Measurements from ENCODE around the gene HBE1.

Gene HBE1

DNA sequence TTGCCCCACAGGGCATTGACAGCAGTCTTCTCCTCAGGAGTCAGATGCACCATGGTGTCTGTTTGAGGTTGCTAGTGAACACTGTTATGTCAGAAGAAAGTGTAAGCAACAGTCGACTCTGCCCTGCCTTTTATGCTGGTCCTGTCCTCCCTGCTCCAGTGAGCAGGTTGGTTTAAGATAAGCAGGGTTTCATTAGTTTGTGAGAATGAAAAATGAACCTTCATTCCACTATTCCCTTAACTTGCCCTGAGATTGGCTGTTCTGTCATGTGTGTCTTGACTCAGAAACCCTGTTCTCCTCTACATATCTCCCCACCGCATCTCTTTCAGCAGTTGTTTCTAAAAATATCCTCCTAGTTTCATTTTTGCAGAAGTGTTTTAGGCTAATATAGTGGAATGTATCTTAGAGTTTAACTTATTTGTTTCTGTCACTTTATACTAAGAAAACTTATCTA is 35.3 kb downstream of the HBE1 start, which contains the start of gene HBD:
Gene HBD, minus strand, starts transcription at position 103 of the 454 bp plus-strand sequence. Its CDS starts 50 bp downstream, at position 53.
- no peak for DNase-seq (ENCODE audit: low read depth, low spot score)

DNA sequence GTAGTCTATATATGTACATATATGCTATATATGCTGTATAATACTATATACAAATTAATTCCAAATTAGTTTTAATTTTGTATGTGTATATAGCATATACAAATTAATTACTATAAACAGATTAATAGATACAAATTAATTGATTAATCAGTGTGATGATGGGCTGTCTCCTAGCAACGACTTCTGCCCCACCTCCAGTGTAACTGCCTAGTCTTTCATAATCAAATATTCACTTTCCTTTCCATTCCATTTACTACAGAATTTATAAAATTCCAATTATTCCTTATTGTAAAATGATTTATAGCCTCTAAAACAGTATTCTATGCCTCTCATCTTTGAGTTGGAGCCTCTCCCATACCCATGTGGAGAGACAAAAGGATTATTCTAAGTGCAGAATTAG is 36.4 kb downstream of the HBE1 start:
- DNase-seq (ENCODE audit: low read depth, low spot score), result no peak

DNA sequence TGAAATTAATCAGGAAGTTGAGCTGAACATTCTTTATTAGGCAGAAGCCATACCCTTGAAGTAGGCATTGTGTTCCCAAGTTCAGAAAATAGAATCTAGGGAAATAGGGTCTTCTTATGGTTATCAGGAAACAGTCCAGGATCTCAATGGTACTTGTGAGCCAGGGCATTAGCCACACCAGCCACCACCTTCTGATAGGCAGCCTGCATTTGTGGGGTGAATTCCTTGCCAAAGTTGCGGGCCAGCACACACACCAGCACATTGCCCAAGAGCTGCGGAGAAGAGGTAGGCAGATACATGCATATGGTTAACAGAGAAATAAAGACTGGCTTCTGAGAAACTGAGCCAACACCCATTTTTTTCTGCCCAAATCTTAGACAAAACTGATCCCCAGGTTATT is 36.9 kb downstream of the HBE1 start:
- DNase-seq (ENCODE audit: low read depth, low spot score), result no peak

DNA sequence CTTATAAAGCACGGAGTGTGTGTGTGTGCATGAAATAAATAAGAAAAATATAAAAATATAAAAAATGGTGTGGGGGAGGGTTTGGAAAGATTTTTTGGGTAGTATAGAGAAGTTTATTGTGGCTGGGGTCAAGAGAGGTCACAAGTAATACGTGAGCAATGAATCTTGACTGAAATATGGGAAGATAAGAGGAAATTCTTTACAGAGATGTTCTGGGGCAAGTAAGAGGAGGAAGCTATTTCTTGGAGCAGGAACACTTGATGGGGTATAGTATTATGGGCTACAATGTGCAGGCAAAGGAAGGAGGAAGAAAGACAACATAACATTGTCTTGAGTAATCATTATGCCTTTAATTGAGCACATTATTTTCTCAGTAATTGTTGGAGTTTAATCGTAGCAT is 37.6 kb downstream of the HBE1 start:
- no peak for DNase-seq (ENCODE audit: low read depth, low spot score)

DNA sequence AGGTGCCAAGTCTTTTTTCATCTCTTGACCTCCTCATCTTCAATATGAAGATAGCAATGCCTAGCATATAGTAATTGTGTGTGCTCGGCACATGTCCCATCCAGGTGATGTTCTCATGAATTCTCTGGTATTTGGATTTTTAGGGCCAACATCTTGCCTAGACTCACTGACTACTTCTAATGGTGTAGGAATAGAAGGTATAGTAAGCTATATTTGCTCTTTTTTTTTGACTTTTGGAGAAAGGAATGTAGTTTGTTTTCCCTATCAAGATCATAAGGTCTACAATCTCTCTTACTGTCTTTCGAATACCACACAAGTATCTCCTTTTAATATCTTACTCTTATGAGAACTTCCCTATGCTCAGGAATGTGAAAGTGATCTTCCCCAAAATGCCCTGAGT is 38.6 kb downstream of the HBE1 start:
- no peak for DNase-seq (ENCODE audit: low read depth, low spot score)

DNA sequence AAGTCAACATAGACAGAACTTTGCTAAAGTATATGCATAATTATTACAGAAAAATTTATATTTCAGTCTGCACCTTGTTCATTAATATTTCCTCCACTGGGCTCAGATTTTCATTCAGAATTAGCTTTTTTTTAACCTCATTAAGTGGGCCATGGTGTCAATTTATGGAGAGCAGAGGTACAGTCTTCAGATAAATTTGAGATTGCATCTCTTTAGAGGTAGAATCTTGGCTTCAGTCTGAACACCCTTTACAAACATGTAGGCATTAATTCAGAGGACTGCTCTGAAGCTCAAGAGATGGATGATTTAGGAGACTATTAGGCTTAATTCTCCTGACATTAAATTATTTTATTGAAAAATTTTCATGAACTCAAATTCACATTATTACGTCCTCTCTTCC is 39.5 kb downstream of the HBE1 start:
- DNase-seq (ENCODE audit: low read depth, low spot score), result no peak

DNA sequence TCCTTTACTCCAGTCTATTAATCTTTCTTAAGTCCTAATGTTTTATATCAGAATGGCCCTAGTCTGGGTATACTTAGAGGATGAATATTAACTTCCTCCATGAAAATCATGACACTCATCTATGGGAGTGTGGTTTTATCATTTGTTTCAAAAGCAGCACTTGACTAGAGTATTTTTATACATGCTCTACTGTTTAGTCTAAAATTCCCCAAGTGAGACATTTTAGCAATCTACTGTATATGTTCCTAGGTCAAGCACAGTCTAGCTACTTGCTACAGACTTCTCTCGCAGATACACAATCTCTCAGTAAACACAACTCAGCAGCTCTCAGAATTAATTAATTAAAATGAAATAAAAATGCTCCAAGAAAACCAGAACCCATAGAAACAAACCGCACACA is 39.9 kb downstream of the HBE1 start:
- no peak for DNase-seq (ENCODE audit: low read depth, low spot score)

DNA sequence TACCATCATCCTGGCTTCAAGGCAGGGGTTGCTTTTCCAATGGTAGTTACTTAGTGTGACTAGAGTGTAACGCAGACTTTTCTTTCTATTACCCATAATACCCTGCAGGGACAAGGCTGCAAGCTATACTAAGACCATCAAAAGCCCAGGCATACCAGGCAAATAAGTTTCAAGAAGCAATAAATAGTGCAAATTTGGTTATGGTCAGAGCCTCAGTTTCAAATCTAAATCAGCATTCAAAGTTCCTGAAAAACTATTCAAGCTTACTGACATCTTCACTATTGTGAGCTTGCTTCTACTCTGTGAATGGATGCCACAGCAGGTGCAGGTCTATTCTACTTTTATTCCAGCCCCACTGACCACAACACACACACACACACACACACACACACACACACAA is 40.4 kb downstream of the HBE1 start:
- no peak for DNase-seq (ENCODE audit: low read depth, low spot score)

DNA sequence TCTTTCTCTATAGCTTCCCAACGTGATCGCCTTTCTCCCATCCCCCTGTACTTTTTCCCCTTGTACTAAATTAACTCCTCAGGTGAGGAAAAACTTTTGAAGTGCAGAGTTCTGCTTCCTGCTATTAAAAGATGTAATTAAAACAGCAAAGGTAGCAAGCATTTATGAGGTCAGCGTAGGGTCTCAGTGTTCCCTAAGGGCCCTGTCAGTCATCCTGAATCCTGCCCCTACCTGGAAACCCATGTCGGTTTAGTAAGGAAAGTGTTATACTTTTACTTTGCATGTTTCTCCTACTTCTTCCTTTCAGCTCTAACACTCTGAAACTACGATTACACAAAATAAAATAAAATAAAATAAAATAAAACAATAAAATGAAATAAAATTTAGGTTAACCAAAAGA is 41.6 kb downstream of the HBE1 start:
- no peak for DNase-seq (ENCODE audit: low read depth, low spot score)

DNA sequence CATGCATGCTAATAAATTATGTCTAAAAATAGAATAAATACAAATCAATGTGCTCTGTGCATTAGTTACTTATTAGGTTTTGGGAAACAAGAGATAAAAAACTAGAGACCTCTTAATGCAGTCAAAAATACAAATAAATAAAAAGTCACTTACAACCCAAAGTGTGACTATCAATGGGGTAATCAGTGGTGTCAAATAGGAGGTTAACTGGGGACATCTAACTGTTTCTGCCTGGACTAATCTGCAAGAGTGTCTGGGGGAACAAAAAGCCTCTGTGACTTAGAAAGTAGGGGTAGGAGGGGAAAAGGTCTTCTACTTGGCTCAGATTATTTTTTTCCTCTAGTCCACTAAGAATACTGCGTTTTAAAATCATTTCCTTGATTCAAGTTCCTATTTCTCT is 42.1 kb downstream of the HBE1 start:
- no peak for DNase-seq (ENCODE audit: low read depth, low spot score)

DNA sequence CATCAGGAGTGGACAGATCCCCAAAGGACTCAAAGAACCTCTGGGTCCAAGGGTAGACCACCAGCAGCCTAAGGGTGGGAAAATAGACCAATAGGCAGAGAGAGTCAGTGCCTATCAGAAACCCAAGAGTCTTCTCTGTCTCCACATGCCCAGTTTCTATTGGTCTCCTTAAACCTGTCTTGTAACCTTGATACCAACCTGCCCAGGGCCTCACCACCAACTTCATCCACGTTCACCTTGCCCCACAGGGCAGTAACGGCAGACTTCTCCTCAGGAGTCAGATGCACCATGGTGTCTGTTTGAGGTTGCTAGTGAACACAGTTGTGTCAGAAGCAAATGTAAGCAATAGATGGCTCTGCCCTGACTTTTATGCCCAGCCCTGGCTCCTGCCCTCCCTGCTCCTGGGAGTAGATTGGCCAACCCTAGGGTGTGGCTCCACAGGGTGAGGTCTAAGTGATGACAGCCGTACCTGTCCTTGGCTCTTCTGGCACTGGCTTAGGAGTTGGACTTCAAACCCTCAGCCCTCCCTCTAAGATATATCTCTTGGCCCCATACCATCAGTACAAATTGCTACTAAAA is 42.9 kb downstream of the HBE1 start, which contains the start of gene HBB:
Gene HBB, minus strand, starts transcription at position 340 of the 579 bp plus-strand sequence. Its CDS starts 50 bp downstream, at position 290.
- no peak for DNase-seq (ENCODE audit: low read depth, low spot score)

DNA sequence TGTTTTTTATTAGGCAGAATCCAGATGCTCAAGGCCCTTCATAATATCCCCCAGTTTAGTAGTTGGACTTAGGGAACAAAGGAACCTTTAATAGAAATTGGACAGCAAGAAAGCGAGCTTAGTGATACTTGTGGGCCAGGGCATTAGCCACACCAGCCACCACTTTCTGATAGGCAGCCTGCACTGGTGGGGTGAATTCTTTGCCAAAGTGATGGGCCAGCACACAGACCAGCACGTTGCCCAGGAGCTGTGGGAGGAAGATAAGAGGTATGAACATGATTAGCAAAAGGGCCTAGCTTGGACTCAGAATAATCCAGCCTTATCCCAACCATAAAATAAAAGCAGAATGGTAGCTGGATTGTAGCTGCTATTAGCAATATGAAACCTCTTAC is 44.3 kb downstream of the HBE1 start:
- DNase-seq (ENCODE audit: low read depth, low spot score), result no peak

DNA sequence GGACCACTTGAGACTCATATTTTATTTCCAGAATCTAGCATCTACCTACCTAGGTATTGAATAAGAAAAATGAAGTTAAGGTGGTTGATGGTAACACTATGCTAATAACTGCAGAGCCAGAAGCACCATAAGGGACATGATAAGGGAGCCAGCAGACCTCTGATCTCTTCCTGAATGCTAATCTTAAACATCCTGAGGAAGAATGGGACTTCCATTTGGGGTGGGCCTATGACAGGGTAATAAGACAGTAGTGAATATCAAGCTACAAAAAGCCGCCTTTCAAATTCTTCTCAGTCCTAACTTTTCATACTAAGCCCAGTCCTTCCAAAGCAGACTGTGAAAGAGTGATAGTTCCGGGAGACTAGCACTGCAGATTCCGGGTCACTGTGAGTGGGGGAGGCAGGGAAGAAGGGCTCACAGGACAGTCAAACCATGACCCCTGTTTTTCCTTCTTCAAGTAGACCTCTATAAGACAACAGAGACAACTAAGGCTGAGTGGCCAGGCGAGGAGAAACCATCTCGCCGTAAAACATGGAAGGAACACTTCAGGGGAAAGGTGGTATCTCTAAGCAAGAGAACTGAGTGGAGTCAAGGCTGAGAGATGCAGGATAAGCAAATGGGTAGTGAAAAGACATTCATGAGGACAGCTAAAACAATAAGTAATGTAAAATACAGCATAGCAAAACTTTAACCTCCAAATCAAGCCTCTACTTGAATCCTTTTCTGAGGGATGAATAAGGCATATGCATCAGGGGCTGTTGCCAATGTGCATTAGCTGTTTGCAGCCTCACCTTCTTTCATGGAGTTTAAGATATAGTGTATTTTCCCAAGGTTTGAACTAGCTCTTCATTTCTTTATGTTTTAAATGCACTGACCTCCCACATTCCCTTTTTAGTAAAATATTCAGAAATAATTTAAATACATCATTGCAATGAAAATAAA is 44.9 kb downstream of the HBE1 start:
- DNase-seq (ENCODE audit: low read depth, low spot score), result no peak

DNA sequence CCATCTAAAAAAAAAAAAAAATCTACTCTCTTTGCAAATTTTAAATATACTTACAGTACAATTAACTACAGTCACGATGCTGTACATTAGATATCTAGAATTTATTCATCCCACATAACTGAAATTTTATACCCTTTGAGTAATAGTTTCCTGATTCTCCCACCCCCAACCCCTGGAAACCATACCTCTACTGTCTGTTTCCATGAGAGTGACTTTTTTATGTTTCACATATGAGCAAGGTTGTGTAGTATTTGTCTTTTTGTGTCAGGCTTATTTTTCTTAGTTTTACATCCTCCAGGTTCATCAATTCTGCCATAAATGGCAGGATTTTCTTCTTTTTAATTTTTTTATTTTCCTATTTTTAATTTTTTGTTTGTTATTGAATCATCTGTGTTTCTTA is 46.1 kb downstream of the HBE1 start:
- no peak for DNase-seq (ENCODE audit: low read depth, low spot score)

DNA sequence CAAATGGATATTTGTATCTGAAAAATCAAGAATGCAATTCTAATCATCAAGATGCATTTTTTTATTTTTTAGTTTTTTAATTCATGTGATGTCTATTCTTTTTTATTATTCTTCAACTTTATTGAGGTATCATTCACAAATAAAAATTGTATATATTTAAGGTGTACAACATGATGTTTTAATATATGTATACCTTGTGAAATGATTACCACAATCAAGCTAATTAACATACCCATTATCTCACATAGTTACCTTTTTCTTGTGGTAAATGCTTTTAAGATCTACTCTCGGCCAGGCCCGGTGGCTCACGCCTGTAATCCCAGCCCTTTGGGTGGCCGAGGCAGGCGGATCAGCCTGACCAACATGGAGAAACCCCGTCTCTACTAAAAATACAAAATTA is 46.6 kb downstream of the HBE1 start:
- no peak for DNase-seq (ENCODE audit: low read depth, low spot score)
